Measurements from ENCODE around the gene CCDC57.
"Not testable (repeated sequence)": the region's sequence is repeated elsewhere in the genome, so short reads cannot be mapped to it uniquely, and the experiment has no call there.

Gene CCDC57

DNA sequence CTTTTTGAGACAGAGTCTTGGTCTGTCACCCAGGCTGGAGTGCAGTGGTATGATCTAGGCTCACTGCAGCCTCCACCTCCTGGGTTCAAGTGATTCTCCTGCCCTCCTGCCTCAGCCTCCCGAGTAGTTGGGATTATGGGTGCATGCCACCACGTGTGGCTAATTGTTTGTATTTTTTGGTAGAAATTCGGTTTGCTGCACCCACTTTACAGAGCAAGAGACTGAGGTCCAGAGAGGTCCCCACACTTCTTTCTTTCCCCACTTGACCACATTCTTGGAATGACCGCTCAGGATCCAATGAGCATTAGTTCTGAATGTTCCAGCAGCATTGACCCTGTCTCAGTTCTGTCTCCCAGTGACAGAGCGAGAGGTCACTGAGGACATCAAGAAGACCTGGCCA, 10.9 kb upstream of the CCDC57 start:
- no peak for DNase-seq (ENCODE audit: low read depth)

GRCh38 chr17:82222816-82223215, 10.2 kb upstream of the CCDC57 start:
- no peak for DNase-seq (ENCODE audit: low read depth)

DNA sequence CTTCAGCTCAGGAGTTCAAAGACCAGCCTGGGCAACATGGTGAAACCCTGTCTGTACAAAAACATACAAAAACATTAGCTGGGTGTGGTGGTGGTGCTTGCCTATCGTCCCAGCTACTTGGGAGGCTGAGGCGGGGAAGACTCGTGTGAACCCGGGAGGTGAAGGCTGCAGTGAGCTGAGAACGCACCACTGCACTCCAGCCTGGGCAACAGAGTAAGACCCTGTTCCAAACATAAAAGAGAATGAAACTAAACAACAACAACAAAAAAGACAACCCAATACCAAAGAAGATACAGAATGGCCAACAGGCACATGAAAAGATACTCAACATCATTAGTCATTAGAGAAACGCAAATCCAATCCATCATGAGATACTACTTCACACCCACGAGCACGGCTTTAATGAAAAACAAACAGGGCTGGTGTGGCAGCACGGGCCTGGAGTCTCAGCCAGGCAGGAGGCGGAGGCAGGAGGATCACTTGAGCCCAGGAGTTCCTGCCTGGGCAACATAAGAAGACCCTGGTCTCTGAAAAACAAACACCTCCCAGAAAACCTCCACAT, 8.8 kb upstream of the CCDC57 start:
- no peak for DNase-seq (ENCODE audit: low read depth)

- DNase-seq (ENCODE audit: low read depth) = no peak
These were observed 7.4 kb upstream of the CCDC57 start for GRCh38 chr17:82219753-82220709.

DNA sequence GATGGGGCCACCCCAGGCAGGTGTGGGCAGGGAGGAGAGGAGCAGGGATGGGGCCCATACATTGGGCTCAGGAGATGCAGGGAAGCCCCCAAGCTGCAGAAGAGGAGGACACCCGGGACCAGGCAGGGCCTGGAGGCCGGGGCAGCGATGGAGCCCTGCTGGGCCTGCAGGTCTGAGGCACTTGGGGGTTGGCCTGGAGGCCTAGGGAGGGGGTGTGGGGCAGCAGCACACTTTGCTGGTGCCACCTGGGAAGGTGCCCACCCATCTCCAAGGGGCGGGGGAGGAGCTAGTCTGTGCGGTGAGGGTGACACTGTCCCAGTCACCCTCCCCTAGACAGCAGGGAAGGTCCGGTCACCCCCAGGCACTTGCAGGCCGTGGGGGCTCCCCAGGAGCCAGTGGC, 6.4 kb upstream of the CCDC57 start:
- no peak for DNase-seq (ENCODE audit: low read depth)

- DNase-seq (ENCODE audit: low read depth) = no peak
These were observed 5.9 kb upstream of the CCDC57 start for GRCh38 chr17:82218349-82219075.

DNA sequence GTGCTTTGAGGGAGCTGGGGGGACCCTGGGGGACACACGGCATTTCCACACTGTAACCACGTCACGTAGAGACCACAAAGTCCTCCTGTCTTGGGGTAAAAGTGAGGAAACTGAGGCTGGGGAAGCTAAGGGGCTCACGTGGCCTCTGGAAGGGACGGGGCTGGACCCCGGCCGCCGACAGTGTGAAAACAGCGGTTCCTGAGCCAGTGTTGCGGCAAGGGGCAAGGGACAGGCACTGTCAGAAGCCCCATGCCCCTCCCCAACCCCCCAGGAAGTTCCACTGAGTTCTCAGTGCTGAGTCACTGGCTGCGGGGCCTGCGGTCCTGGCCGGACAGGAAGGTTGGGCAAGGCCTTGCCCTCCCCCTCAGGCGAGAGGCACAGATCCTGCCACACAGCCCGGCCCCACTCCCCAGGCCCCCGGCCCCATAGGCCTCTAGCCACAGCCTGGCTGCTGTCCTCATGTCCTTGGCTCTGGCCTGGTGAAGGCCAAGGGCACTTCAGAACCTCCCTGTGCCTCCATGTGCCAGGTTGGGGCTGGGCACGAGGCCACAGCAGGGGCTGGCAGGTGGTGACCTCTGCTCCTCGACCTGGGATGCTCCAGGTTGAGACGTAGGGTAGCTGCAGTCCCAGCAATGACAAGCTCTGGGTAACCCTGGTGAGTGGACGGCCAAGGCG, 5.0 kb upstream of the CCDC57 start:
- DNase-seq (ENCODE audit: low read depth) = peak; percentile 62

DNA sequence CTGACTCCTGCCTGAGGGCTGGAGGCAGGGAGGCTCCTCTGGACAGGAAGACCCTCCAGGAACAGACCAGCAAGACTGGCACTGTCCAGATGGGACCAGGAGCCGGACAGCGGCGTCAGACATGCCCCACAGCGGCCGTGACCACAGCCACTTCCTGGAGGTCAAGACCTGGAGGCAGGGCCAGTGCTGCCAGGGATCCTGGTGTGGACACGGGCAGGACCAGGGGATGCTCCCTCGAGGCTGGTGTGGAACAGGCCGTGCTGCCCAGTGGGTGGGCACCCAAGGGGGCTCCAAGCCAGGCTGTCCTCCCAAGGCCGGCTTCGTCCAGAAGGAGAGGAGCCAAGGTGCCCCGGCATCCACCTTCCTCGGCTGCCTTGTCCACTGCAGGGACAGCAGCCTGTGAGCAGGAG, 4.5 kb upstream of the CCDC57 start:
- no peak for DNase-seq (ENCODE audit: low read depth)

- DNase-seq (ENCODE audit: low read depth) = peak; percentile 71
These were observed 3.9 kb upstream of the CCDC57 start for GRCh38 chr17:82216301-82217119.

- DNase-seq (ENCODE audit: low read depth) = no peak
These were observed 3.3 kb upstream of the CCDC57 start for GRCh38 chr17:82215972-82216300.

DNA sequence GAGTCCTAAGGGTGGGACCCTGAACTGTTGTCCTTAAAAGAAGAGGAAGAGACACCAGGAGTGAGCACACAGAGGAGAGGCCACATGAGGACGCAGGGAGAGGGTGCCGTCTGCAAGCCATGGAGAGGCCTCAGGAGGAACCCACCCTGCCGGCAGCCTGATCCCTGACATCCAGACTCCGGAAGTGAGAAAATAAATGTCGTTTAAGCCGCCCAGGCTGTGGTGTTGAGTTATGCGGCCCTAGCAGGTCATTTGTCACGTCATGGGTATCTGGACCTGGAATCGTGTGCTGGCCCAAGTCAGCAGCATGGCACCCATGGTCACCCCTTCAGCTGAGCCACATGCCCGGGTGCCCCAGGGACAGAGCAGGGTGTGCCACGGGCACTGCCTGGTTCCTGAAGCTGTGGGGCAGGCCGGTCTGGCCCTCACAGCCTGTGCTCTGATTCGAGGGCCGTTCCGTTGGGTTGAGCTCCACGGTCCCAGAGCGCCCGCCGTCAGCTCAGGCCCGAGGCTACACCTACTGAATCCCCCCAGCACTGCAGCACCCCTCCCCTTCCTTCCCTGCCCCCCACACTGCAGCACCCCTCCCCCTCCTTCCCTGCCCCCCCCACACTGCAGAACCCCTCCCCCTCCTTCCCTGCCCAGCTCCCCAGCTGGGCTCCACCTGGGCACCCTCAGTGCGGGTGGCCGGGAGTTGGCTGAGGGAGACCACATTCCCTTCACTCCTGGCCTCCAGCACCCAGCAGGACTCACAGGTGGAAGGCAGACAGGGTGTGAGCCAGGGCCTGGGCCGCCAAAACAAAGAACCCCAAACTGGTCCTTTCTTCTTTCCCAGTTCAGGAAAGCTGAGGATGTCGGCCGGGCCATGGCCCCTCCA, 2.7 kb upstream of the CCDC57 start:
- DNase-seq (ENCODE audit: low read depth) = no peak

GRCh38 chr17:82214012-82214628, 1.5 kb upstream of the CCDC57 start:
- no peak for DNase-seq (ENCODE audit: low read depth)

GRCh38 chr17:82213251-82214011, 789 bp upstream of the CCDC57 start:
- peak; percentile 53 for DNase-seq (ENCODE audit: low read depth)

DNA sequence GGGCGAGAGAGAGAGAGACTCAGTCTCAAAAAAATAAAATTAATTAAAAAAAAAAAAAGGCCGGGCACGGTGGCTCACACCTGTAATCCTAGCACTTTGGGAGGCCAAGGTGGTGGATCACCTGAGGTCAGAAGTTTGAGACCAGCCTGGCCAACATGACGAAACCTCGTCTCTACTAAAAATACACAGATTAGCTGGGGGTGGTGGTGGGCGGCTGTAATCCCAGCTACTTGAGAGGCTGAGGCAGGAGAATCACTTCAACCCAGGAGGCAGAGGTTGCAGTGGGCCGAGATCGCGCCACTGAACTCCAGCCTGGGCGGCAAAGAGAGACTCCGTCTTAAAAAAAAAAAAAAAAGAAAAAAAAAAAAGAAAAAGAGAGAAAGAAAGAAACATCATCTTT, 2.0 kb downstream of the CCDC57 start:
- DNase-seq (ENCODE audit: low read depth) = not testable (repeated sequence)

GRCh38 chr17:82205720-82206508, 6.7 kb downstream of the CCDC57 start:
- DNase-seq (ENCODE audit: low read depth) = peak; percentile 81

DNA sequence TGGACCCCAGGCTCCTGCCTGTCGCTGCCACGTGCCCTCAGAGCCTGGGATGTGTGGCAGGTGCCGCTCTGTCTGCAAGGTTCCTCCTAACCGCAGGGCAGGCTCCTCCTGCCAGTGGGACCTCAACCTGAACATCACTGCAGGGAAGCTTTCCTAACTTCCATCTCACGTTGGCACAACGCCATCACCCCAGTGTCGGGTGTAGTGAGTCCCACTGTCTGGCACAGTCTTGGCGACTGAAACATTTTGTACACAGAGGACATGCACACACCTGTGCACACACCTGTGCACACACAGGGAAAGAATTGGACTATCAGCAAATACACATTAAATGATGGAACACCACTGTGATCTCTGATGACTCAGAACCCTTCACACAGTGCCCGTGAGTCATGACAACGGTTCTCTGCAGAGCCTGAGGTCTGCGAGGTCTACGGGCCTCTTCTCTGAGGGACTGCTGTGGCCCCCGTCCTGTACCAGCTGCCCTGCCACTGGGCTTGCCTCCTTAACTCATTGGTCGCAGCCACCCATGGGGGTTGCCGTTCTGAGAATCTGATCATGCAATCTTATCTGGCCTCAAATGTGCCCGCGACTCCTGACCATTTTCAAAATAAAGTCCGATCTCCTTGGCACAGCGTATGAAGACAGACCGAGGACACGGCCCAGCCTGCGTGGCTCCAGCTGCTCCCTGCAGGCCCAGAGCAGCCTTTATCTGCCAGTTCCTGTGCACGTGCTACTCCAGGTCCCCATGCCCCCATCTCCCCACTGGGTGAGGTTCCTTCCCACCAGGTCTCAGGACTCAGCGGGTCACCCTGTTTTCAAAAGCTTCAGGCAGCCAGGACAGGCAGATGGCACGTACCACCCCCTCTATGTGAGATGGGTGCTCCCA, 7.6 kb downstream of the CCDC57 start:
- DNase-seq (ENCODE audit: low read depth) = no peak

GRCh38 chr17:82203920-82204319, 8.7 kb downstream of the CCDC57 start:
- DNase-seq (ENCODE audit: low read depth) = no peak
